CD4-positive, alpha-beta T cell treated with Interleukin-4 for 1 hour (primary cell): ENCODE data around the gene MRPS18B.

Source experiments
- DNase-seq, 2 donors: peaks; one replicate each; pipeline ENCODE4 v3.0.0-alpha.2; 2020 to 2022

MRPS18B gene

GRCh38 chr6:30617565-30618269 lies at the start of gene MRPS18B:
MRPS18B (plus strand) TSS chr6:30617840; CDS start chr6:30617866, 26 bp downstream.
- DNase-seq: peak; percentile 99

- peak; percentile 18 to 57 for DNase-seq
Measured at GRCh38 chr6:30568245-30568644, 49.4 kb upstream of the MRPS18B start.

GRCh38 chr6:30570263-30570662 lies 47.4 kb upstream of the MRPS18B start:
- no peak for DNase-seq

- no peak for DNase-seq
Measured at GRCh38 chr6:30570740-30571074, 46.9 kb upstream of the MRPS18B start.

GRCh38 chr6:30571075-30571761 lies 46.4 kb upstream of the MRPS18B start, which contains the start of gene ABCF1:
ABCF1 (plus strand) TSS chr6:30571442; CDS start chr6:30571488, 46 bp downstream.
- DNase-seq: peak; percentile 98 to 99

GRCh38 chr6:30571762-30572082 lies 45.9 kb upstream of the MRPS18B start:
- DNase-seq: no peak

GRCh38 chr6:30572148-30572547 lies 45.5 kb upstream of the MRPS18B start:
- DNase-seq: no peak

GRCh38 chr6:30573113-30573512 lies 44.5 kb upstream of the MRPS18B start:
- DNase-seq: no peak

- no peak for DNase-seq
Measured at GRCh38 chr6:30578051-30578450, 39.6 kb upstream of the MRPS18B start.

- DNase-seq: no peak
Measured at GRCh38 chr6:30583921-30584320, 33.7 kb upstream of the MRPS18B start.

GRCh38 chr6:30589754-30590358 lies 27.8 kb upstream of the MRPS18B start:
- DNase-seq: no peak

- no peak for DNase-seq
Measured at GRCh38 chr6:30590509-30590908, 27.1 kb upstream of the MRPS18B start.

GRCh38 chr6:30591008-30591407 lies 26.6 kb upstream of the MRPS18B start:
- no peak for DNase-seq

GRCh38 chr6:30592287-30592686 lies 25.4 kb upstream of the MRPS18B start:
- no peak for DNase-seq

GRCh38 chr6:30597315-30598144 lies 20.1 kb upstream of the MRPS18B start:
- peak; percentile 80 to 85 for DNase-seq

- no peak for DNase-seq
Measured at GRCh38 chr6:30598912-30599624, 18.6 kb upstream of the MRPS18B start.

- DNase-seq: no peak
Measured at GRCh38 chr6:30599625-30600324, 17.9 kb upstream of the MRPS18B start.

- no peak for DNase-seq
Measured at GRCh38 chr6:30600451-30600961, 17.1 kb upstream of the MRPS18B start.

- peak in 1 of 2 donors; percentile 20 for DNase-seq
Measured at GRCh38 chr6:30601436-30601814, 16.2 kb upstream of the MRPS18B start.

- DNase-seq: no peak
Measured at GRCh38 chr6:30601815-30602641, 15.6 kb upstream of the MRPS18B start.

- DNase-seq: no peak
Measured at GRCh38 chr6:30603961-30604360, 13.7 kb upstream of the MRPS18B start.
